SK-N-SH (cell line): Measurements from ENCODE around the gene MAGI2. TPM values are rescaled to one million over a fixed set of nuclear protein-coding genes. Genes with fewer than 3 reads are reported as not detected.

Experiments
- CTCF ChIA-PET: fragments of 300-600, 350-600 bp; formaldehyde crosslinking; extraction: SDS; loops from one replicate; lab custom pipeline; 2021; lab: Yijun Ruan, JAX
- POLR2A ChIA-PET: fragments of 350-600 bp; sonication (Branson Sonifier 250); formaldehyde crosslinking; extraction: SDS; loops from one replicate; lab custom pipeline; 2020; ENCODE audit warnings: antibody characterized with exemption, inconsistent platforms; lab: Yijun Ruan, JAX
- DNase-seq: peaks from one replicate; pipeline ENCODE4 v3.0.0; 2012
- H2AFZ ChIP-seq: fragments of 200-600 bp; sonication (generic); 2 replicates; pipeline ENCODE4 v1.8.1; 2016; ENCODE audit warnings: antibody characterized with exemption, mild to moderate bottlenecking, low read depth
- H3F3A ChIP-seq: fragments of 200-600 bp; sonication (generic); replicated peaks from 2 replicates; pipeline ENCODE3; 2016; ENCODE audit warnings: antibody characterized with exemption, mild to moderate bottlenecking; ENCODE audit not compliant: insufficient read depth
- H3K27ac ChIP-seq, 2 experiments: fragments of 200-500 bp in 1 of 2; fragments of 200-600 bp in 1 of 2; sonication (Bioruptor generic) in 1 of 2; sonication (generic), shearing (Covaris generic) in 1 of 2; 2 replicates each; pipeline versions ENCODE4 v1.5.1 to v1.6.1; 2014 to 2016; ENCODE audit warnings: low read depth in 2 of 2, inconsistent platforms in 1 of 2, low read length in 1 of 2, mild to moderate bottlenecking in 1 of 2, mixed read lengths in 1 of 2
- H3K27me3 ChIP-seq: fragments of 200-600 bp; sonication (generic), shearing (Covaris generic); 2 replicates; pipeline ENCODE4 v1.6.1; 2016; ENCODE audit warnings: mixed run types; ENCODE audit not compliant: insufficient read depth
- H3K36me3 ChIP-seq, 2 experiments: fragments of 200-500 bp in 1 of 2; fragments of 200-600 bp in 1 of 2; sonication (Bioruptor generic) in 1 of 2; sonication (generic) in 1 of 2; replicated peaks in 1 of 2; 2 replicates each; pipeline versions ENCODE3 to v1.5.1; 2014 to 2016; ENCODE audit warnings: low read length in 1 of 2, mild to moderate bottlenecking in 1 of 2; ENCODE audit not compliant: insufficient read depth in 2 of 2, control insufficient read depth in 1 of 2
- H3K4me1 ChIP-seq, 2 experiments: fragments of 200-500 bp in 1 of 2; fragments of 200-600 bp in 1 of 2; sonication (Bioruptor generic) in 1 of 2; sonication (generic), shearing (Covaris generic) in 1 of 2; 2 replicates each; pipeline versions ENCODE4 v1.5.1 to v1.6.1; 2014 to 2016; ENCODE audit warnings: low read depth in 1 of 2, low read length in 1 of 2, mixed run types in 1 of 2; ENCODE audit not compliant: insufficient read depth in 2 of 2, control insufficient read depth in 1 of 2
- H3K4me2 ChIP-seq: fragments of 200-600 bp; sonication (generic), shearing (Covaris generic); 2 replicates; pipeline ENCODE4 v1.6.1; 2017; ENCODE audit warnings: mixed run types
- H3K4me3 ChIP-seq, 2 experiments: fragments of 200-500 bp in 1 of 2; fragments of 200-600 bp in 1 of 2; sonication (Bioruptor generic) in 1 of 2; sonication (generic), shearing (Covaris generic) in 1 of 2; 2 replicates each; pipeline versions ENCODE4 v1.5.1 to v1.8.1; 2014 to 2016; ENCODE audit warnings: low read depth in 2 of 2, inconsistent platforms in 1 of 2, low read length in 1 of 2, mild to moderate bottlenecking in 1 of 2, mixed read lengths in 1 of 2, moderate library complexity in 1 of 2
- H3K79me2 ChIP-seq: fragments of 200-600 bp; sonication (generic); 2 replicates; pipeline ENCODE4 v1.8.1; 2017; ENCODE audit warnings: mild to moderate bottlenecking; ENCODE audit not compliant: insufficient read depth
- H3K9ac ChIP-seq: fragments of 200-600 bp; sonication (generic); 2 replicates; pipeline ENCODE4 v1.6.1; 2017; ENCODE audit warnings: mixed run types
- H3K9me2 ChIP-seq: fragments of 200-600 bp; sonication (generic); 2 replicates; pipeline ENCODE4 v1.6.1; 2017; ENCODE audit warnings: mixed run types
- H3K9me3 ChIP-seq: fragments of 200-600 bp; sonication (generic); 2 replicates; pipeline ENCODE4 v1.6.1; 2017; ENCODE audit warnings: mixed run types, mild to moderate bottlenecking, moderate library complexity
- H4K20me1 ChIP-seq: fragments of 200-600 bp; sonication (generic); 2 replicates; pipeline ENCODE4 v1.6.1; 2017; ENCODE audit warnings: mild to moderate bottlenecking, mixed run types; ENCODE audit not compliant: insufficient read depth
- CHD2 ChIP-seq: fragments of 150-350 bp; IDR thresholded peaks from 2 replicates; pipeline ENCODE4 v1.6.1; 2018; ENCODE audit warnings: low read length; ENCODE audit not compliant: partially characterized antibody
- ELF1 ChIP-seq: IDR thresholded peaks from 2 replicates; pipeline ENCODE4 v1.4.0; 2012
- EP300 ChIP-seq, 2 experiments: IDR thresholded peaks; 2 replicates each; pipeline versions ENCODE4 v1.4.0 to v1.6.1; 2012; ENCODE audit warnings: borderline replicate concordance in 1 of 2, low read depth in 1 of 2, low read length in 1 of 2
- EZH2phosphoT487 ChIP-seq: fragments of 200-600 bp; sonication (generic); IDR thresholded peaks from 2 replicates; pipeline ENCODE4 v1.6.1; 2017; ENCODE audit warnings: low read depth, mixed run types, mild to moderate bottlenecking, antibody characterized with exemption, moderate library complexity, borderline replicate concordance
- FOXJ3 ChIP-seq: sonication (generic); formaldehyde crosslinking; IDR thresholded peaks from 2 replicates; pipeline ENCODE4 v1.5.1; 2020; ENCODE audit warnings: mild to moderate bottlenecking, missing genetic modification reagents
- FOXM1 ChIP-seq: IDR thresholded peaks from 2 replicates; pipeline ENCODE4 v1.4.0; 2012; ENCODE audit warnings: low read depth, mild to moderate bottlenecking
- GABPA ChIP-seq: IDR thresholded peaks from 2 replicates; pipeline ENCODE4 v1.4.0; 2012; ENCODE audit warnings: low read depth, mild to moderate bottlenecking
- GATA2 ChIP-seq: sonication (generic); formaldehyde crosslinking; IDR thresholded peaks from 2 replicates; pipeline ENCODE4 v1.5.0; 2020; ENCODE audit warnings: mild to moderate bottlenecking, missing genetic modification reagents
- MXI1 ChIP-seq: IDR thresholded peaks from 2 replicates; pipeline ENCODE4 v1.6.1; 2012; ENCODE audit warnings: mild to moderate bottlenecking, low read depth, low read length, improper control_type of control experiment
- NFIC ChIP-seq: IDR thresholded peaks from 2 replicates; pipeline ENCODE4 v1.4.0; 2012; ENCODE audit warnings: borderline replicate concordance
- NRF1 ChIP-seq: IDR thresholded peaks from 2 replicates; pipeline ENCODE4 v1.6.1; 2012; ENCODE audit warnings: low read depth, mild to moderate bottlenecking, low read length
- PBX3 ChIP-seq: IDR thresholded peaks from 2 replicates; pipeline ENCODE4; 2012
- POLR2AphosphoS5 ChIP-seq: IDR thresholded peaks from 2 replicates; pipeline ENCODE4 v1.6.1; 2012; ENCODE audit warnings: low read depth, low read length
- RAD21 ChIP-seq: IDR thresholded peaks from 2 replicates; pipeline ENCODE4 v1.6.1; 2012; ENCODE audit warnings: mild to moderate bottlenecking, low read length
- RCOR1 ChIP-seq: fragments of 150-350 bp; IDR thresholded peaks from 2 replicates; pipeline ENCODE4 v1.6.1; 2017; ENCODE audit warnings: antibody characterized with exemption, low read length
- RXRA ChIP-seq: IDR thresholded peaks from 2 replicates; pipeline ENCODE4 v1.4.0; 2012; ENCODE audit warnings: low read depth, mild to moderate bottlenecking, borderline replicate concordance
- SIN3A ChIP-seq: IDR thresholded peaks from 2 replicates; pipeline ENCODE4 v1.6.1; 2012; ENCODE audit warnings: low read depth, mild to moderate bottlenecking, low read length, moderate library complexity, borderline replicate concordance
- SMC3 ChIP-seq: IDR thresholded peaks from 2 replicates; pipeline ENCODE4 v1.6.1; 2012; ENCODE audit warnings: low read depth, low read length, improper control_type of control experiment
- TAF1 ChIP-seq: IDR thresholded peaks from 2 replicates; pipeline ENCODE4 v1.6.1; 2012; ENCODE audit warnings: low read depth, mild to moderate bottlenecking, low read length, moderate library complexity, borderline replicate concordance
- TCF12 ChIP-seq: IDR thresholded peaks from 2 replicates; pipeline ENCODE4 v1.4.0; 2012
- TEAD4 ChIP-seq: IDR thresholded peaks from 2 replicates; pipeline ENCODE4 v1.4.0; 2012; ENCODE audit warnings: mild to moderate bottlenecking, borderline replicate concordance; ENCODE audit not compliant: insufficient read depth
- USF2 ChIP-seq: fragments of 150-350 bp; IDR thresholded peaks from 2 replicates; pipeline ENCODE4 v1.6.1; 2017; ENCODE audit warnings: antibody characterized with exemption, low read length, low read depth, borderline replicate concordance
- WGBS: methylation state at CpG from one replicate; pipeline ENCODE4 v1.1.6; 2017; ENCODE audit warnings: low lambda C conversion rate; 5-methylcytosine and 5-hydroxymethylcytosine counted together
- polyA plus RNA-seq, 3 experiments: library from polyadenylated mRNA; depleted of rRNA; stranded (reverse); fragments of >200 nt; gene quantifications; 2 replicates each; pipeline ENCODE4 v1.2.3, GENCODE V29; 2012

MAGI2 gene
- polyA plus RNA-seq, 1 of the 3 experiments (the other 2 are of a cell fraction) = 1.1 TPM

- TF ChIP-seq USF2 = no peak
- TF ChIP-seq RAD21 = no peak
- no peak; the same call in 1 of the 2 replicates for TF ChIP-seq GATA2
- TF ChIP-seq CHD2 = peak; percentile 39
- no peak for TF ChIP-seq TEAD4
These were observed 1064.4 kb downstream of the MAGI2 start (continued) for GRCh38 chr7:78389022-78389421.

- 70% methylated on average over 2 of the region's 2 CpGs for WGBS
- Histone ChIP-seq H3K9ac (no peak overlapping the region), H3K79me2 (no peaks in the 10 kb centered on the region), H3K4me1 (peaks cover 3 to 10% of the 10 kb centered on the region in 2 experiments; a peak in 3 of 4 replicates), H2AFZ (no peak overlapping the region), H3K9me2 (no peaks in the 10 kb centered on the region), H3K4me2 (no peak overlapping the region), H3K36me3 (no peaks in the 10 kb centered on the region), H3K27ac (no peak overlapping the region), H4K20me1 (no peaks in the 10 kb centered on the region), H3K9me3 (no peaks in the 10 kb centered on the region), H3K27me3 (no peaks in the 10 kb centered on the region), H3K4me3 (no peak overlapping the region)
- ChIA-PET POLR2A (no interaction called here), CTCF (interaction anchor here (1.0 kb wide), 1 partner anchor 9 kb away, joined by 4 read pairs; no protein-coding TSS in a partner anchor)
- DNase-seq = no peak
- TF ChIP-seq FOXM1 (no peak), EZH2phosphoT487 (no peak), NRF1 (no peak), MXI1 (no peak), RXRA (no peak), GABPA (no peak), SIN3A (no peak), TAF1 (no peak), TEAD4 (no peak), RAD21 (no peak), POLR2AphosphoS5 (no peak), PBX3 (no peak), TCF12 (no peak), RCOR1 (no peak), SMC3 (no peak), NFIC (no peak), EP300 (IDR thresholded peaks at IDR 0.05; ENCODE audit: borderline replicate concordance in 1 of 2, low read depth in 1 of 2, low read length in 1 of 2) (no peak), FOXJ3 (no peak), GATA2 (no peak), ELF1 (no peak)
- TF ChIP-seq, all 33 proteins: peak for 0
- peaks cover 18% of the 10 kb centered on the region for H3F3A ChIP-seq
These were observed 1066.9 kb downstream of the MAGI2 start for GRCh38 chr7:78386520-78386919.
